Small intestine (tissue), 7 donors: ENCODE results near the gene OR7G2. TPM values are rescaled to one million over a fixed set of nuclear protein-coding genes. Genes with fewer than 3 reads are reported as not detected.
"Not testable (repeated sequence)": the region's sequence is repeated elsewhere in the genome, so short reads cannot be mapped to it uniquely, and the experiment has no call there.

Experiments
- DNase-seq, 2 donors: peaks; one replicate each; pipeline versions ENCODE4 v3.0.0 to v3.0.0-alpha.2; 2013
- FAIRE-seq: peaks from 2 replicates; lab custom pipeline; 2012; peaks lifted over from hg19 to GRCh38; lab: Jason Lieb, UNC
- H3K27ac ChIP-seq, 3 donors: one replicate each; pipeline ENCODE4 v1.5.1; 2013; ENCODE audit warnings: low read length in 2 of 3, mild to moderate bottlenecking in 2 of 3, control low read depth in 1 of 3, inconsistent platforms in 1 of 3, low read depth in 1 of 3, moderate library complexity in 1 of 3
- H3K27me3 ChIP-seq, 3 donors: one replicate each; pipeline ENCODE4 v1.6.1; 2013; ENCODE audit warnings: low read length in 3 of 3, inconsistent platforms in 1 of 3; ENCODE audit not compliant: control insufficient read depth in 3 of 3, insufficient read depth in 3 of 3
- H3K36me3 ChIP-seq, 3 donors: one replicate each; pipeline ENCODE4 v1.6.1; 2013; ENCODE audit warnings: low read length in 3 of 3, inconsistent platforms in 1 of 3, low read depth in 1 of 3, mild to moderate bottlenecking in 1 of 3, moderate library complexity in 1 of 3; ENCODE audit not compliant: control insufficient read depth in 3 of 3, insufficient read depth in 2 of 3
- H3K4me1 ChIP-seq, 3 donors: one replicate each; pipeline ENCODE4 v1.6.1; 2013; ENCODE audit warnings: low read length in 2 of 3, inconsistent platforms in 1 of 3, low read depth in 1 of 3, mild to moderate bottlenecking in 1 of 3, moderate library complexity in 1 of 3; ENCODE audit not compliant: control insufficient read depth in 3 of 3, insufficient read depth in 2 of 3
- H3K4me3 ChIP-seq, 3 donors: one replicate each; pipeline ENCODE4 v1.5.1; 2013; ENCODE audit warnings: low read length in 3 of 3, control low read depth in 1 of 3, inconsistent platforms in 1 of 3, low read depth in 1 of 3, mild to moderate bottlenecking in 1 of 3, moderate library complexity in 1 of 3
- H3K9me3 ChIP-seq, 2 donors: one replicate each; pipeline ENCODE4 v1.6.1; 2013; ENCODE audit warnings: low read depth in 1 of 2, low read length in 1 of 2; ENCODE audit not compliant: control insufficient read depth in 2 of 2, insufficient read depth in 1 of 2
- WGBS, 3 donors: extraction: QIAGEN DNeasy Blood & Tissue Kit; methylation state at CpG; one replicate each; pipeline ENCODE4 v1.1.7; 2013; 5-methylcytosine and 5-hydroxymethylcytosine counted together
- polyA plus RNA-seq, 4 donors: library from polyadenylated mRNA; stranded (reverse) in 3 of 4; unstranded in 1 of 4; fragments of 200-250 nt in 3 of 4; fragments of 120-200 nt in 1 of 4; gene quantifications; one replicate each; pipeline versions ENCODE4 v1.2.1 to v1.2.3, GENCODE V29; 2013
- donor health status: healthy with polysubstance abuse.
- donor health status: control.
- donor health status: control.
- donor health status: Bipolar disorder and iron deficiency.
- donor health status: healthy.

Gene OR7G2
- polyA plus RNA-seq, 4 donors = not detected

DNA sequence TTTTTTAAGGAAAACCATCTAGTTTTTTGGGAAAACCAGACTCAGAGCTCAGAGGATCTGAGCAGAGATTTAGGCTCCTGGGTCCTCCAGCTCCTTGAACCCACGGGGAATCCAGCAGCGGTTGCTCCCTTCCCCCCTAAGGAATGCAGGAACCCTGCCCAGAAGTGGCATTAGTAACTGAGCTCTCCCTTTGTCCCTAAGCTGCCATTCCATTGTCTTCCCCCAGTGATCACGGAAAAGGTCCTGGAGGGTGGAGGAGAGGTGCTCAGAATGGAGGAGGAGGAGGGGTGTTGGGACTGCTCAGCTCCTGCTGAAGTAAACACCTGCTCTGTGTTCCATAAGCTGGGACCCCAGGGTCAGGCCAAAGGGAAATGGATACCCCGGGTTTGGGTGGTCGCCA lies 37.2 kb downstream of the OR7G2 start:
- DNase-seq (no peak), FAIRE-seq (no peak)
- Histone ChIP-seq H3K9me3 (no peaks in the 10 kb centered on the region), H3K36me3 (no peaks in the 10 kb centered on the region), H3K4me1 (no peaks in the 10 kb centered on the region), H3K27me3 (no peaks in the 10 kb centered on the region), H3K27ac (no peak overlapping the region), H3K4me3 (no peak overlapping the region)
- WGBS, 3 donors = 50 to 65% (median 54%) methylated on average over 5 of the region's 5 CpGs

DNA sequence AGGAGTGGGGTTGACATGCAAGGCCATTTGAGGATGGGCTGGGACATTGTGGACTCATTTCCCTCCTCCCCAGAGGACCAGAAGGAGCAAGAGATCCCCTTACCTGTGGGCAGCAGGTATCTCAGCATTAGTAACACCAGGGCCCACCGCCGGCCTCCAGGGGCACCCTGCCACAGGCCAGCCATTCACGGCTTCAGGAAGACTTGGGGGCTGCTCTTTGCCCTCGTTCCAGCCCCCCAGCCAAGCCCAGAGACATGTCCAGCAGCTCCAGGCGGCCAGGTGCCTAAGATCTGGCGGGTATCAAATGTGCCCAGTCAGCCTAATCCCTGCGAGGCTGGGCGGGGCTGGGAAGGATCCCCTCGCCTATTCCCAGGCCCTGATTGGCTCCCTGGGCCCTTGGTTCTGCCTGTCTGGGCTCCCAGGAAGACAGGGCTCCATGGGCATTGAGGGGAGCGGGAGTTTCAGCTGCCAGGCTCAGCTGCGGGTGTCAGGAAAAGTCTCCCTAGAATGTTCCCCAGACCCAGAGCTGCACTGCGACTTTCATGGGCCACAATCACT lies 41.7 kb downstream of the OR7G2 start:
- no peak for FAIRE-seq
- 58 to 66% (median 59%) methylated on average over 10 to 12 of the region's 12 CpGs for WGBS, 3 donors
- Histone ChIP-seq H3K4me1 (no peaks in the 10 kb centered on the region), H3K27ac (no peak overlapping the region), H3K9me3 (no peaks in the 10 kb centered on the region), H3K27me3 (no peaks in the 10 kb centered on the region), H3K36me3 (no peaks in the 10 kb centered on the region), H3K4me3 (no peak overlapping the region)
- DNase-seq = no peak

DNA sequence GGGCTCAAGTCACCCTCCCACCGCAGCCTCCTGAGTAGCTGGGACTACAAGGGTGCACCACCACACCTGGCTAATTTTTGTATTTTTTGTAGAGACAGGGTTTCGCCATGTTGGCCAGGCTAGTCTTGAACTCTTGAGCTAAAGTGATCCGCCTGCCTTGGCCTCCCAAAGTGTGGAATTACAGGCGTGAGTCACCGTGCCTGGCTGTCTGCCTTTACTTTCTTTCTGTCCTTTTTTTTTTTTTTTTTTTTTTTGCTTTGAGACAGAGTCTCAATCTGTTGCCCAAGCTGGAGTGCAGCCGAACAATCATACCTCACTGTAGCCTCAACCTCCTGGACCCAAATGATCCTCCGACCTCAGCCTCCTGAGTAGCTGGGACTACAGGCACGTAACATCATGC lies 45.4 kb downstream of the OR7G2 start:
- no peaks in the 10 kb centered on the region for H3K4me1 ChIP-seq
- no peak overlapping the region for H3K4me3 ChIP-seq
- H3K9me3 ChIP-seq = no peaks in the 10 kb centered on the region
- FAIRE-seq (no peak), DNase-seq (no peak)
- 77 to 88% (median 84%) methylated on average over 8 of the region's 8 CpGs for WGBS, 3 donors
- no peaks in the 10 kb centered on the region for H3K36me3 ChIP-seq
- H3K27ac ChIP-seq = no peak overlapping the region
- H3K27me3 ChIP-seq = no peaks in the 10 kb centered on the region

- Histone ChIP-seq H3K27ac (no peak overlapping the region), H3K9me3 (no peaks in the 10 kb centered on the region), H3K4me1 (no peaks in the 10 kb centered on the region), H3K4me3 (no peak overlapping the region), H3K27me3 (no peaks in the 10 kb centered on the region), H3K36me3 (no peaks in the 10 kb centered on the region)
- no peak for DNase-seq
- 68 to 74% (median 68%) methylated on average over 17 of the region's 17 CpGs for WGBS, 3 donors
- no peak for FAIRE-seq
Measured at GRCh38 chr19:9060564-9061340, 46.5 kb downstream of the OR7G2 start.

DNA sequence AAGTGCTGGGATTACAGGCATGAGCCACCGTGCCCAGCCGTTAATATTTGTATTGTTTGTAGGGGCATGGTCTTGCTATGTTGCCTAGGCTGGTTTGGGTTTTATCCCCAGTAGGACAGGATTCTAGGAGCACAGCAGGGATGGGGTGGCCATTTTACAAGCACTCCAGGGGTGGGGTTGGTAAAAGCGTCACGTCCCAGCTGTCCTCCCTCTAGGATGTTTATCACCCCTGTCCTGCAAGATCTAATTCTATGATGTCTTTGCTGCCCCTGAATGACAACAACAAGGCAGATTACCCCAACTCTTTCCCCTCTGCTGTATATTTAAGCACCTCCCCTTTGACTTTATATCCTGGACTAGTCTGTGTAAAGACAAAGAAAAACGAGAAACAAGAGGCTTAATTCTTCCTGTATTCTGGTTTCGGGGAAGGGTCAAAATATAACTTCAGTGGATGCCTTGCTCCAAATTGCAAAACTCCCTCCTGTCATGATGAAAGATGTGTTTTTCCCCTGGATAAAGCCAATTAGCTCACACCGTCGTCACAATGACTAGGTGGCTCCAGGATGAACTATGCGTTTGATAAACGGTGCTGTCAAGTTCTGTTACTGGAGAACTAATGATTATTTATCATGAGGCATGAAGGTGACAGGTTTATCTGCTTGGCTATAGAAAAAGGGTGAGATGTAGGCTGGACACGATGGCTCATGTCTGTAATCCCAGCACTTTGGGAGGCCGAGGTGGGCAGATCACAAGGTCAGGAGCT lies 48.2 kb downstream of the OR7G2 start:
- Histone ChIP-seq H3K27me3 (peaks cover 0 to 2% (median 0%) of the 10 kb centered on the region in 3 donors), H3K4me1 (no peaks in the 10 kb centered on the region), H3K9me3 (no peaks in the 10 kb centered on the region), H3K27ac (no peak overlapping the region), H3K4me3 (no peak overlapping the region), H3K36me3 (no peaks in the 10 kb centered on the region)
- DNase-seq (no peak), FAIRE-seq (no peak)
- WGBS, 3 donors = 43 to 48% (median 47%) methylated on average over 12 of the region's 12 CpGs

GRCh38 chr19:9057505-9058258 lies 49.6 kb downstream of the OR7G2 start:
- FAIRE-seq (no peak), DNase-seq (no peak)
- no peak overlapping the region for H3K4me3 ChIP-seq

GRCh38 chr19:9056131-9056530 lies 51.1 kb downstream of the OR7G2 start:
- not testable (repeated sequence) for DNase-seq, H3K4me1 ChIP-seq, H3K27me3 ChIP-seq, H3K36me3 ChIP-seq, H3K4me3 ChIP-seq, H3K27ac ChIP-seq, H3K9me3 ChIP-seq, FAIRE-seq
- 92 to 95% (median 94%) methylated on average over 9 of the region's 9 CpGs for WGBS, 3 donors

More at GRCh38 chr19:9057505-9058258, 49.6 kb downstream of the OR7G2 start:
- no peaks in the 10 kb centered on the region for H3K4me1 ChIP-seq
- H3K27ac ChIP-seq = no peak overlapping the region
- H3K27me3 ChIP-seq = peaks cover 0 to 2% (median 0%) of the 10 kb centered on the region in 3 donors
- 78 to 84% (median 80%) methylated on average over 4 of the region's 4 CpGs for WGBS, 3 donors
- no peaks in the 10 kb centered on the region for H3K9me3 ChIP-seq
- no peaks in the 10 kb centered on the region for H3K36me3 ChIP-seq

GRCh38 chr19:9054765-9055164 lies 52.5 kb downstream of the OR7G2 start:
- Histone ChIP-seq H3K27me3 (peaks cover 0 to 2% (median 0%) of the 10 kb centered on the region in 3 donors), H3K27ac (no peak overlapping the region), H3K9me3 (no peaks in the 10 kb centered on the region), H3K36me3 (no peaks in the 10 kb centered on the region), H3K4me3 (no peak overlapping the region), H3K4me1 (no peaks in the 10 kb centered on the region)
- DNase-seq (no peak), FAIRE-seq (no peak)
- 31 to 45% (median 39%) methylated on average over 8 of the region's 8 CpGs for WGBS, 3 donors
